ENCODE results near the gene FCRL1. TPM values are rescaled to one million over a fixed set of nuclear protein-coding genes. Genes with fewer than 3 reads are reported as not detected.

The FCRL1 gene
- total RNA-seq, 4 donors from 2014 or later, result not detected

DNA sequence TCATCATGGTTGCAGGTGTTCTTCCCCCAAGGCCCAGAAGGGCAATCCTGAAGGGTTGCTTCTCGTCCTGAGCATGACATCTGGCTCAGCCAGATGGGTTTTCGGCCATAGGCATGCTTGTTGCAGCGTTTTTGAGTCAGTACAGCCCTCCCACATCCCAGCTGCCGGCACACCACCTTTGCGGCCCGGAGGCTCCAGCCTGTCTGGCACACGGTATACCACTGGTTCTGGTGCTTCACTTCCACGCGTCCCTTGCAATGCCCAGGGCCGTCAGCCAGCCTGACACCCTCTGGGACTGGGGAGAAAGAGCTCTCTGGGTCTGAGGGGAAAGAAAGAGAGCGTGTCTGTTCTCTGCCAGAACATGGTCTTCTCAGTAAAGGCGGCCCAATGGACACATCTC lies 14.5 kb upstream of the FCRL1 start:
- H3K27ac ChIP-seq, result no peak overlapping the region
- TF ChIP-seq POLR2A (IDR thresholded peaks at IDR 0.05) (no peak), EP300 (IDR thresholded peaks at IDR 0.05) (no peak), CTCF (IDR thresholded peaks at IDR 0.05) (no peak)
- 82% methylated on average over 12 of the region's 12 CpGs for WGBS, 2 donors

GRCh38 chr1:157833145-157833544 lies 13.2 kb upstream of the FCRL1 start:
- H3K36me3 ChIP-seq, result no peaks in the 10 kb centered on the region
- H3K4me3 ChIP-seq, result no peak overlapping the region
- TF ChIP-seq EP300 (IDR thresholded peaks at IDR 0.05), result no peak
- TF ChIP-seq CTCF (IDR thresholded peaks at IDR 0.05), result no peak
- no peak for TF ChIP-seq POLR2A (IDR thresholded peaks at IDR 0.05)
- H3K9me3 ChIP-seq, result no peaks in the 10 kb centered on the region
- H3K27ac ChIP-seq, result no peak overlapping the region
- H3K27me3 ChIP-seq, result no peaks in the 10 kb centered on the region
- no peak for DNase-seq (ENCODE audit: low spot score in 2 of 2)
- 86 to 90% methylated on average over 6 of the region's 6 CpGs for WGBS, 2 donors
- H3K4me1 ChIP-seq, result no peaks in the 10 kb centered on the region

More for the DNA sequence above, 14.5 kb upstream of the FCRL1 start:
- Histone ChIP-seq H3K4me1 (no peaks in the 10 kb centered on the region), H3K4me3 (no peak overlapping the region), H3K36me3 (no peaks in the 10 kb centered on the region), H3K27me3 (no peaks in the 10 kb centered on the region), H3K9me3 (no peaks in the 10 kb centered on the region)
- no peak for DNase-seq (ENCODE audit: low spot score in 2 of 2)

- Histone ChIP-seq H3K4me3 (no peak overlapping the region), H3K9me3 (no peaks in the 10 kb centered on the region), H3K36me3 (no peaks in the 10 kb centered on the region), H3K27me3 (no peaks in the 10 kb centered on the region), H3K27ac (no peak overlapping the region), H3K4me1 (no peaks in the 10 kb centered on the region)
- WGBS, 2 donors, result 78 to 84% methylated on average over 4 of the region's 4 CpGs
- DNase-seq (ENCODE audit: low spot score in 2 of 2), result no peak
- TF ChIP-seq EP300 (IDR thresholded peaks at IDR 0.05) (no peak), CTCF (IDR thresholded peaks at IDR 0.05) (no peak), POLR2A (IDR thresholded peaks at IDR 0.05) (no peak)
Observed at GRCh38 chr1:157831968-157832626, 12.2 kb upstream of the FCRL1 start.

- 59 to 66% methylated on average over 2 of the region's 2 CpGs for WGBS, 2 donors
- Histone ChIP-seq H3K4me1 (no peaks in the 10 kb centered on the region), H3K9me3 (no peaks in the 10 kb centered on the region), H3K27me3 (no peaks in the 10 kb centered on the region), H3K4me3 (no peak overlapping the region), H3K27ac (no peak overlapping the region), H3K36me3 (no peaks in the 10 kb centered on the region)
- no peak for TF ChIP-seq EP300 (IDR thresholded peaks at IDR 0.05)
- no peak for TF ChIP-seq POLR2A (IDR thresholded peaks at IDR 0.05)
- TF ChIP-seq CTCF (IDR thresholded peaks at IDR 0.05), result no peak
- DNase-seq (ENCODE audit: low spot score in 2 of 2), result no peak
Observed at GRCh38 chr1:157830887-157831286, 11.0 kb upstream of the FCRL1 start.

DNA sequence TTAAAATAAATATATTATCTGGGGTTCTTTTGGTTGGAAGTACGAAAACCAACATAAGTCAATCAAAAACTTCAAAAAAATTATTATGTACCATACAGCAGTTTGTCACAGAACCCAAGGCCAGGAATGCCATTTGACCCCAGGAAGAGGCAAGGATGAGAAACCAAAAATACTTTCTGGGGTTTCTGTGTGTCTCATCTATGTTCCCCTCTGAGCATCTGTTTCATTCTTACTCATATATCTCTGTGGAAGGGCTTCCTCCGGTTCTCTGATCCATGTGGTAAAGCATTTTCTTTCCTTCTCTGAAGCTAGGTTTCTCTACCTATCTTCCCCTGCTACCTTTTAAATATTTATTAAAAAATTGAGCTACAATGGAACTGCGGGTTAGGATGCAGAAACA lies 9.8 kb upstream of the FCRL1 start:
- Histone ChIP-seq H3K27me3 (no peaks in the 10 kb centered on the region), H3K27ac (no peak overlapping the region), H3K9me3 (no peaks in the 10 kb centered on the region), H3K4me1 (no peaks in the 10 kb centered on the region), H3K36me3 (no peaks in the 10 kb centered on the region), H3K4me3 (no peak overlapping the region)
- WGBS, 2 donors, result 75 to 86% methylated on average over 3 of the region's 3 CpGs
- no peak for DNase-seq (ENCODE audit: low spot score in 2 of 2)
- TF ChIP-seq EP300 (IDR thresholded peaks at IDR 0.05), result no peak
- no peak for TF ChIP-seq POLR2A (IDR thresholded peaks at IDR 0.05)
- no peak for TF ChIP-seq CTCF (IDR thresholded peaks at IDR 0.05)

All from tibial nerve (tissue), 4 donors.